GM23338 (cell line): Measurements from ENCODE around the gene TBP.

ENCODE experiments used
- CREB1 ChIP-seq: fragments of 250-450 bp; sonication (Bioruptor Pico); IDR thresholded peaks from 2 replicates; pipeline ENCODE4 v1.5.0; 2020; ENCODE audit warnings: low read depth, mild to moderate bottlenecking, moderate library complexity
- CTCF ChIP-seq, 2 experiments: fragments of 200-600 bp in 1 of 2; sonication (generic) in 1 of 2; conservative IDR thresholded peaks; 2 replicates each; pipeline versions ENCODE4 v1.5.1 to v1.6.1; 2016 to 2017; ENCODE audit warnings: antibody characterized with exemption in 2 of 2, low read depth in 2 of 2, mild to moderate bottlenecking in 2 of 2, moderate library complexity in 1 of 2
- ETS1 ChIP-seq: IDR thresholded peaks from 2 replicates; pipeline ENCODE4 v1.6.1; 2016; ENCODE audit warnings: antibody characterized with exemption
- EZH2 ChIP-seq: fragments of 200-600 bp; sonication (generic); IDR thresholded peaks from one replicate; pipeline ENCODE4 v1.8.0; 2017; ENCODE audit warnings: antibody characterized with exemption, mild to moderate bottlenecking, low read depth; ENCODE audit not compliant: unreplicated experiment
- EZH2phosphoT487 ChIP-seq: fragments of 200-600 bp; sonication (generic); IDR thresholded peaks from one replicate; pipeline ENCODE4 v1.8.1; 2018; ENCODE audit warnings: antibody characterized with exemption; ENCODE audit not compliant: unreplicated experiment
- JUNB ChIP-seq: IDR thresholded peaks from one replicate; pipeline ENCODE4 v1.6.1; 2016; ENCODE audit warnings: antibody characterized with exemption; ENCODE audit not compliant: unreplicated experiment
- NANOG ChIP-seq: IDR thresholded peaks from 2 replicates; pipeline ENCODE4 v1.6.1; 2016; ENCODE audit warnings: antibody characterized with exemption, borderline replicate concordance
- POLR2AphosphoS5 ChIP-seq: IDR thresholded peaks from 2 replicates; pipeline ENCODE4 v1.6.1; 2016; ENCODE audit warnings: antibody characterized with exemption, low read depth
- REST ChIP-seq: IDR thresholded peaks from one replicate; pipeline ENCODE4 v1.6.1; 2018; ENCODE audit warnings: antibody characterized with exemption; ENCODE audit not compliant: unreplicated experiment
- STAT1 ChIP-seq: IDR thresholded peaks from one replicate; pipeline ENCODE4 v1.6.1; 2016; ENCODE audit warnings: antibody characterized with exemption; ENCODE audit not compliant: unreplicated experiment
- ZNF331 ChIP-seq: fragments of 250-450 bp; sonication (Bioruptor Pico); IDR thresholded peaks from 2 replicates; pipeline ENCODE4 v1.5.0; 2020; ENCODE audit warnings: low read depth, mild to moderate bottlenecking, moderate library complexity
- ZNF462 ChIP-seq: fragments of 250-450 bp; sonication (Bioruptor Pico); IDR thresholded peaks from 2 replicates; pipeline ENCODE4 v1.5.0; 2020; ENCODE audit warnings: mild to moderate bottlenecking, moderate library complexity

GRCh38 chr6:170532867-170533488 lies 21.2 kb upstream of the TBP start:
- TF ChIP-seq EZH2 = no peak
- no peak for TF ChIP-seq CTCF (conservative IDR thresholded peaks at IDR 0.05; ENCODE audit: low read depth in 2 of 2)
- no peak for TF ChIP-seq CREB1 (CRISPR knock-in tag)
- TF ChIP-seq EZH2phosphoT487 = no peak
- TF ChIP-seq POLR2AphosphoS5 = no peak
- no peak for TF ChIP-seq REST
- no peak for TF ChIP-seq ZNF331 (CRISPR knock-in tag)
- no peak for TF ChIP-seq ZNF462
- TF ChIP-seq NANOG = no peak
- TF ChIP-seq STAT1 = no peak
- no peak for TF ChIP-seq JUNB
- no peak for TF ChIP-seq ETS1
